ENCODE measurements around the gene PNPLA5. TPM values are rescaled to one million over a fixed set of nuclear protein-coding genes. Genes with fewer than 3 reads are reported as not detected.
"Not testable (repeated sequence)": the region's sequence is repeated elsewhere in the genome, so short reads cannot be mapped to it uniquely, and the experiment has no call there.

The PNPLA5 gene
- total and polyA plus RNA-seq, 2 donors = 0.07 TPM; not detected in 1

DNA sequence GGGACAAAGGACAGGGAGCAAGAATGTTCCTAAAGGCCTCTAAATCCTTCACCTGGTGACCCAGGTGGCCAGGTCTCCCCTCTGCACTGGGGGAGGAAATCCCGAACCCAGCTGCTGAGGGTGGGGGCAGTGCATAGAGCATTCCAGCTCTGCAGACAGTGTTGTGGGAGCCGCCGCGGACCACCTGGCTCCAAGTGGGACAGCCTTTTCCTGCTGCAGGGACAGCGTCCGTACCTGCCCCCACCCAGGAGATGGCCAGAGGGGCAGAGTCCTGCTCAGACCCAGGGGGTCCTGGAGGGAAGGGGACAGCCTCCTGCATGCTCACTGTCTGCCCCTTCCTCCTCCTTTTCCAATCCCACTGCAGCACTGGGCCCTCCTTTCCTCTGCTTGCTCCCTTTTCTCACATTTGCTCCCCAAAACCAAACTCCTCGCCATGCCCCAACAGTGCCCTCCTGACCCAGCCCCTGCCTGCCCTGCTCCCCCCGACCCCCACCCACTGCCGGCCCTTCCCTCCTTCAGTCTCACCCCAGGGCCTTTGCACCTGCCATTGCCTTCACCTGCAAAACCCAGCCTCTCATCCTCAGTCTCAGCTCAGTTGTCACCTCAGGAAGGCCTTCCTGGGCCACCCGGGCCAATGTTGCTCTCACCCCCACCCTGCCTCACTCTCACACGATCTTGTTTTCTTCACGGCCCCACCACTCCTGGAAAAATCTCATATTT is 12.8 kb downstream of the PNPLA5 start:
- no peaks in the 10 kb centered on the region for H3K27me3 ChIP-seq (ENCODE audit: control insufficient read depth in 2 of 2, insufficient read depth in 1 of 2, low read length in 1 of 2)
- no peaks in the 10 kb centered on the region for H3K9me3 ChIP-seq (ENCODE audit: control insufficient read depth in 2 of 2, insufficient read depth in 1 of 2, low read length in 1 of 2)
- H3K4me1 ChIP-seq (ENCODE audit: control insufficient read depth in 2 of 2, insufficient read depth in 2 of 2, low read length in 2 of 2) = no peaks in the 10 kb centered on the region
- no peak overlapping the region for H3K27ac ChIP-seq (ENCODE audit: low read depth in 1 of 2, low read length in 1 of 2)
- 83% methylated on average over 12 of the region's 12 CpGs for WGBS
- no peaks in the 10 kb centered on the region for H3K36me3 ChIP-seq (ENCODE audit: control insufficient read depth in 2 of 2, insufficient read depth in 2 of 2, low read length in 1 of 2)
- no peak for DNase-seq (ENCODE audit: low read depth in 6 of 9, low spot score in 9 of 9)
- H3K4me3 ChIP-seq (ENCODE audit: low read length in 2 of 2) = no peak overlapping the region

DNA sequence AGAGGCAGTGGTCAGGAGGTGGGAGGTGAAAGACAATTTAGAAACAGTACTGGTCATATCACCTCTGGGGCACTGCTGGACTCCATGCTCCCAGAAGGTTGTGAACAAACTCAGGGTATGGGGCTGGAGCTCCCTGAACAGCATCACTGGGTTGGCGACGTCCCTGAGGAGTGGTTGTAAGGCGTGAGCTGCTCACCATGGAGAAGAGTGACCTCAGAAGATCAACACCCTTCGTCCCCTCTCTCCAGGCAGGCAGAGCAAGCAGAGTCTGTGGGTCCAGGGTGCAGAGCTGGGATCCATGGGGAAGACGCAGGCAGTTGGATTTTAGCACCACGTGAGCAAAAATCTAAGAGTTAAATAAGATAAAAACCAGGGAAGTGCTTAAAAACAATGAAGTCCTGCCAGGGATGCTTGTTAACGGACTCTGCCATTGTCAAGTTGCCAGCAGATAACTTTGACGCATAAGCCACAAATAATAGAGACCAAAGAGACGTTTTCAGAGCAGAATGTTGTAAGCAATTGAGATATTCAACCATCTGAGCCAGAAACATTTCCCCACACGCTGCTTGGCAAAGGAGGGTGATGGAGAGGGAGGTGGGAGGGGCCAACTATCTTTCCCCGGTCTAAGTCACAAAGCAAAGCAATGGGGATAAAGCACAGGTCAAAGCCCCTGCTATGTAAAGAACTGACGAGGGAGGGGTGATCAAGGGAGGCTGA is 13.6 kb downstream of the PNPLA5 start:
- no peak overlapping the region for H3K27ac ChIP-seq (ENCODE audit: low read depth in 1 of 2, low read length in 1 of 2)
- H3K4me3 ChIP-seq (ENCODE audit: low read length in 2 of 2) = no peak overlapping the region
- no peaks in the 10 kb centered on the region for H3K36me3 ChIP-seq (ENCODE audit: control insufficient read depth in 2 of 2, insufficient read depth in 2 of 2, low read length in 1 of 2)
- no peaks in the 10 kb centered on the region for H3K4me1 ChIP-seq (ENCODE audit: control insufficient read depth in 2 of 2, insufficient read depth in 2 of 2, low read length in 2 of 2)
- no peaks in the 10 kb centered on the region for H3K9me3 ChIP-seq (ENCODE audit: control insufficient read depth in 2 of 2, insufficient read depth in 1 of 2, low read length in 1 of 2)
- no peaks in the 10 kb centered on the region for H3K27me3 ChIP-seq (ENCODE audit: control insufficient read depth in 2 of 2, insufficient read depth in 1 of 2, low read length in 1 of 2)
- WGBS = 81% methylated on average over 12 of the region's 12 CpGs
- no peak for DNase-seq (ENCODE audit: low read depth in 6 of 9, low spot score in 9 of 9)

DNA sequence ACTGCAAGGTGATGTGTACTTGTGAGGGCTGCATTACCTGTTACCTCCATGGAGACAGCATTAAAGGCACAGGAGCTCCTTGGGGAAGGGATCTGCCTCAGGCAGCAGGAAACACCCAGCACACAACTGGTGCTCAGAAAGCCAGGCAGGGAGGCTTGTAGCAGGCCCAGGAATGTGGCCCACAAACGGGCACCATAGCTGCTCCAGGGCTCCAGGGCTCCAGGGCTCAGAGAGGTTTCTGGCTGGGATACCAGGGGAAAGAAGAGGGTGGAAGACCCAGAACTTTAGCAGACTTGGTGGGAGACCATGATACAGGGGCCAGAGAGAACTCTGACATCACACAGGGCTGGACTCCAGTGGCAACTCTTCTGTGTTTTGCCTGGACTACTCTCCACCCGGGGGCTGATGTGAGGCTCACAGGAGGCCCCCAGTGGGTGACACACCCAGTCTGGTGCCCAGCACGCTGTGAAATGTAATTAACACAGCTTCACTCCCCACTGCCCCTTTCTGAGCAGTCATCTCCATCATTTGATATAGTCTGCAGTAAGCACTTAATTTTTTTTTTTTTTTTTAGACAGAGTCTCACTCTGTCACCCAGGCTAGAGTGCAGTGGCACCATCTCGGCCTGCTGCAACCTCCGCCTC is 14.8 kb downstream of the PNPLA5 start:
- DNase-seq (ENCODE audit: low read depth in 6 of 9, low spot score in 9 of 9) = no peak
- Histone ChIP-seq H3K27me3 (ENCODE audit: control insufficient read depth in 2 of 2, insufficient read depth in 1 of 2, low read length in 1 of 2) (no peaks in the 10 kb centered on the region), H3K4me3 (ENCODE audit: low read length in 2 of 2) (no peak overlapping the region)

DNA sequence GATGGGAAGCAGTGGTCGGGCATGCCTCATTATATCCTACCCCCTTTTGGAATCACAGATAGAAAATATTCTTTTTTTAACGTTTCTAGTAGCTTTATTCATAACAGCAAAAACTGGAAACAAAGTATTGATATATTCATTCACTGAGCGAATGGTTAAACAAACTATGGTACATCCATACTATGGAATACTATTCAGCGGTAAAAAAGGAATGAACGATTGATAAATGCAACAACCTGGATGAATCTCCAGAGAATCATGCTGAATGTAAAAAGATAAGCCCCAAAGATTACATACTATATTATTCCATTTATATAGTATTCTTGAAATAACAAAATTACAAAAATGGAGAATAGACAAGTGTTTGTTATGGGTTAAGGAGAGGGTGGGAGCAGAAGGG is 22.0 kb downstream of the PNPLA5 start:
- Histone ChIP-seq H3K27ac (ENCODE audit: low read depth in 1 of 2, low read length in 1 of 2) (no peak overlapping the region), H3K36me3 (ENCODE audit: control insufficient read depth in 2 of 2, insufficient read depth in 2 of 2, low read length in 1 of 2) (no peaks in the 10 kb centered on the region), H3K27me3 (ENCODE audit: control insufficient read depth in 2 of 2, insufficient read depth in 1 of 2, low read length in 1 of 2) (peaks cover 0 to 2% of the 10 kb centered on the region in 2 donors), H3K4me3 (ENCODE audit: low read length in 2 of 2) (no peak overlapping the region), H3K9me3 (ENCODE audit: control insufficient read depth in 2 of 2, insufficient read depth in 1 of 2, low read length in 1 of 2) (no peaks in the 10 kb centered on the region), H3K4me1 (ENCODE audit: control insufficient read depth in 2 of 2, insufficient read depth in 2 of 2, low read length in 2 of 2) (no peaks in the 10 kb centered on the region)
- DNase-seq (ENCODE audit: low read depth in 6 of 9, low spot score in 9 of 9) = no peak
- WGBS = 95% methylated on average over 5 of the region's 5 CpGs

More for the DNA sequence above, 14.8 kb downstream of the PNPLA5 start:
- H3K27ac ChIP-seq (ENCODE audit: low read depth in 1 of 2, low read length in 1 of 2) = no peak overlapping the region
- H3K4me1 ChIP-seq (ENCODE audit: control insufficient read depth in 2 of 2, insufficient read depth in 2 of 2, low read length in 2 of 2) = no peaks in the 10 kb centered on the region
- H3K9me3 ChIP-seq (ENCODE audit: control insufficient read depth in 2 of 2, insufficient read depth in 1 of 2, low read length in 1 of 2) = no peaks in the 10 kb centered on the region
- 83% methylated on average over 5 of the region's 5 CpGs for WGBS
- H3K36me3 ChIP-seq (ENCODE audit: control insufficient read depth in 2 of 2, insufficient read depth in 2 of 2, low read length in 1 of 2) = no peaks in the 10 kb centered on the region

DNA sequence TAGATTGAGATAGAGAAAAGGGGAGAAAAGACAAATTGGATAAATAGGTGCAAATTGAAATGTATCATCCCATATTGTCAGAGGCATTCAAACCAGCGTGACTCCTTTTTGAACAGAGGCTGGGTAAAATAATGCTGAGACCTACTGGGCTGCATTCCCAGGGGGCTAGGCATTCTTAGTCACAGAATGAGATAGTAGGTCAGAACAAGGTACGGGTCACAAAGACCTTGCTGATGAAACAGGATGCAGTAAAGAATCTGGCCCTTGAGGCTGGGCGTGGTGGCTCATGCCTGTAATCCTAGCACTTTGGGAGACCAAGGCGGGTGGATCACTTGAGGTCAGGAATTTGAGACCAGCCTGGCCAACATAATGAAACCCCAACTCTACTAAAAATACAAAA is 22.8 kb downstream of the PNPLA5 start:
- H3K36me3 ChIP-seq (ENCODE audit: control insufficient read depth in 2 of 2, insufficient read depth in 2 of 2, low read length in 1 of 2); H3K27me3 ChIP-seq (ENCODE audit: control insufficient read depth in 2 of 2, insufficient read depth in 1 of 2, low read length in 1 of 2); H3K4me3 ChIP-seq (ENCODE audit: low read length in 2 of 2); H3K4me1 ChIP-seq (ENCODE audit: control insufficient read depth in 2 of 2, insufficient read depth in 2 of 2, low read length in 2 of 2); DNase-seq (ENCODE audit: low read depth in 6 of 9, low spot score in 9 of 9); H3K9me3 ChIP-seq (ENCODE audit: control insufficient read depth in 2 of 2, insufficient read depth in 1 of 2, low read length in 1 of 2); H3K27ac ChIP-seq (ENCODE audit: low read depth in 1 of 2, low read length in 1 of 2): not testable (repeated sequence)
- WGBS = 78% methylated on average over 4 of the region's 4 CpGs

GRCh38 chr22:43867839-43868635 is 23.8 kb downstream of the PNPLA5 start:
- Histone ChIP-seq H3K36me3 (ENCODE audit: control insufficient read depth in 2 of 2, insufficient read depth in 2 of 2, low read length in 1 of 2) (no peaks in the 10 kb centered on the region), H3K27me3 (ENCODE audit: control insufficient read depth in 2 of 2, insufficient read depth in 1 of 2, low read length in 1 of 2) (peaks cover 0 to 12% of the 10 kb centered on the region in 2 donors), H3K9me3 (ENCODE audit: control insufficient read depth in 2 of 2, insufficient read depth in 1 of 2, low read length in 1 of 2) (no peaks in the 10 kb centered on the region), H3K4me1 (ENCODE audit: control insufficient read depth in 2 of 2, insufficient read depth in 2 of 2, low read length in 2 of 2) (no peaks in the 10 kb centered on the region), H3K4me3 (ENCODE audit: low read length in 2 of 2) (no peak overlapping the region), H3K27ac (ENCODE audit: low read depth in 1 of 2, low read length in 1 of 2) (no peak overlapping the region)
- WGBS = 12% methylated on average over 11 of the region's 11 CpGs
- peak in 8 of 9 donors; percentile 27 to 72 (median 49) for DNase-seq (ENCODE audit: low read depth in 6 of 9, low spot score in 9 of 9)

DNA sequence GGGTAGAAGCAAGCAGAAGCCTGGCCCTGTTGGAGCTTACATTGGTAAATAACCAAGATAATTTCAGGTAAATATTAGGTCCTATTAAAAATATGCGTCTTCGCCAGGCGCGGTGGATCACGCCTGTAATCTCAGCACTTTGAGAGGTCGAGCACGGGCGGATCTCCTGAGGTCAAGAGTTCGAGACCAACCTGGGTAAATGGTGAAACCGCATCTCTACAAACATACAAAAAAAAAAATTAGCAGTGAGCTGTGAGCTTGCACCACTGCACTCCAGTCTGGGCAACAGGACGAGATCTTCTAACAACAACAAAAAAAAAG is 29.0 kb downstream of the PNPLA5 start:
- DNase-seq (ENCODE audit: low read depth in 6 of 9, low spot score in 9 of 9) = no peak
- WGBS = 88% methylated on average over 11 of the region's 11 CpGs
- H3K27me3 ChIP-seq (ENCODE audit: control insufficient read depth in 2 of 2, insufficient read depth in 1 of 2, low read length in 1 of 2) = peaks cover 16 to 43% of the 10 kb centered on the region in 2 donors

DNA sequence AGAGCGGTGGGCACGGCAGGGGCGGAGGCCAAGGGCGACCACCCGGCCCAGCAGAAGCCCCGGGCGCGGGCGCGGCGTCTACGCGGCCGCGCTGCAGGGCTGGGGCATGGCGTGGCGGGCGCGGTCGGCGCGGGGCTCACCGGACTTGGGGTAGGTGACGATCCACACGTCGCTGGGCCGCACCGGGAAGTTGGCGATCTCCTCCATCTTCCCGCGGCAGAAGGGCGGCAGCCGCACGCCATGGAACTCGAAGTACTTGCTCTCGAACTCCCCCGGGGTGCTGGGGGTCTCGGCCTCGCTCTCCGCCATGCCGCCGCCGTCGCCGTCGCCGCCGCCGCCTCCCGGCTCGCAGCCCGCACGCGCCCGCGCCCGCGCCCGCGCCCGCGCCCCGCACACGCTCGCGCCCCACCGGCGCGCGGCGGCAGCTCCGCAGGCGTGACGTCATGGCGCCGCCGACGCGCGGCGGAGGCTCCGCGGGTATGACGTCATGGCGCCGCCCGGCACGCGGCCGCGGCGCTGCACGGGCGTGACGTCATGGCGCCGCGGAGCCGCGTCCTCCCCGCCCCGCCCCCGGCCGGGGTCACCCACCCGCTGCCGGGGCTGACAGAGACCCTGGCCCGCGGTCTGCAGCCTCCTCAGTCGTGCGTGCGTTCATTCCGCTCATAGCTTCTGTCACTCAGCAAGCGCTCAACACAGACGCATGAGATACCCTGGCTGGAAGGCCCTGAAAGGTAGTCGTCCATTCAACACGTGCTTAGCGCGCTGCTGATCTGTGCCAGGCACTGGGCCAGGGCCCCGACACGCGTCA is 29.5 kb downstream of the PNPLA5 start, which contains the start of gene SULT4A1:
Gene SULT4A1 (minus strand): TSS at position 440 of the 808 bp plus-strand sequence. CDS start 131 bp downstream, at position 309.
- H3K27ac ChIP-seq (ENCODE audit: low read depth in 1 of 2, low read length in 1 of 2) = no peak within 1 kb of the TSS
- no peaks in the 10 kb centered on the region for H3K4me1 ChIP-seq (ENCODE audit: control insufficient read depth in 2 of 2, insufficient read depth in 2 of 2, low read length in 2 of 2)
- 6% methylated on average over 121 of the region's 121 CpGs for WGBS
- H3K4me3 ChIP-seq (ENCODE audit: low read length in 2 of 2) = peak within 1 kb of the TSS in 1 of 2 donors; percentile 11
- no peaks in the 10 kb centered on the region for H3K9me3 ChIP-seq (ENCODE audit: control insufficient read depth in 2 of 2, insufficient read depth in 1 of 2, low read length in 1 of 2)
- peaks cover 16 to 43% of the 10 kb centered on the region in 2 donors for H3K27me3 ChIP-seq (ENCODE audit: control insufficient read depth in 2 of 2, insufficient read depth in 1 of 2, low read length in 1 of 2)
- no peaks in the 10 kb centered on the region for H3K36me3 ChIP-seq (ENCODE audit: control insufficient read depth in 2 of 2, insufficient read depth in 2 of 2, low read length in 1 of 2)
- no peak for DNase-seq (ENCODE audit: low read depth in 6 of 9, low spot score in 9 of 9)

More for the DNA sequence above, 29.0 kb downstream of the PNPLA5 start:
- Histone ChIP-seq H3K36me3 (ENCODE audit: control insufficient read depth in 2 of 2, insufficient read depth in 2 of 2, low read length in 1 of 2) (no peaks in the 10 kb centered on the region), H3K4me3 (ENCODE audit: low read length in 2 of 2) (no peak overlapping the region), H3K27ac (ENCODE audit: low read depth in 1 of 2, low read length in 1 of 2) (no peak overlapping the region), H3K9me3 (ENCODE audit: control insufficient read depth in 2 of 2, insufficient read depth in 1 of 2, low read length in 1 of 2) (no peaks in the 10 kb centered on the region), H3K4me1 (ENCODE audit: control insufficient read depth in 2 of 2, insufficient read depth in 2 of 2, low read length in 2 of 2) (no peaks in the 10 kb centered on the region)

Measured in thymus (tissue), 11 donors.